Endothelial cell of umbilical vein (primary cell): Measurements from ENCODE around the gene GRWD1. TPM values are rescaled to one million over a fixed set of nuclear protein-coding genes. Genes with fewer than 3 reads are reported as not detected.

Experiments used
- BruUV-seq: library from RNA; stranded (reverse); fragments of 400-500 nt; replicated peaks from 2 replicates; lab custom pipeline; 2021; lab: Mats Ljungman, UMichigan
- CTCF ChIA-PET: fragments of 300-600, 350-600 bp; sonication (Branson Sonifier 250); formaldehyde crosslinking; loops from one replicate; lab custom pipeline; 2021; ENCODE audit warnings: antibody characterized with exemption, inconsistent platforms; lab: Charles Lee
- POLR2A ChIA-PET: fragments of 300-600, 350-600 bp; sonication (Branson Sonifier 250); formaldehyde crosslinking; loops from one replicate; lab custom pipeline; 2021; ENCODE audit warnings: antibody characterized with exemption, inconsistent platforms; lab: Charles Lee
- DNase-seq: peaks from one replicate; pipeline ENCODE4 v3.0.0-alpha.2; 2011; ENCODE audit warnings: low read depth, low spot score
- FAIRE-seq: peaks from 2 replicates; lab custom pipeline; 2011; peaks lifted over from hg19 to GRCh38; lab: Jason Lieb, UNC
- H2AFZ ChIP-seq: 2 replicates; pipeline ENCODE4 v1.6.0; 2012; ENCODE audit warnings: low read depth, low read length, control low read depth, inconsistent platforms
- H3K27ac ChIP-seq: 2 replicates; pipeline ENCODE4 v1.5.1; 2011; ENCODE audit warnings: low read depth, mild to moderate bottlenecking, control low read depth, low read length, moderate library complexity; ENCODE audit not compliant: insufficient read depth
- H3K27me3 ChIP-seq, 2 experiments: 2 replicates each; pipeline versions ENCODE4 v1.6.0 to v1.6.1; 2011; ENCODE audit warnings: low read length in 2 of 2, mixed read lengths in 1 of 2; ENCODE audit not compliant: control insufficient read depth in 2 of 2, insufficient read depth in 2 of 2
- H3K36me3 ChIP-seq, 2 experiments: 2 replicates in 1 of 2; 3 replicates in 1 of 2; pipeline ENCODE4 v1.5.1; 2011; ENCODE audit warnings: low read length in 2 of 2, mild to moderate bottlenecking in 1 of 2, moderate library complexity in 1 of 2; ENCODE audit not compliant: control insufficient read depth in 2 of 2, insufficient read depth in 2 of 2; ENCODE audit errors: extremely low read depth in 1 of 2
- H3K4me1 ChIP-seq: 3 replicates; pipeline ENCODE4 v1.5.1; 2011; ENCODE audit warnings: mild to moderate bottlenecking, low read length; ENCODE audit not compliant: control insufficient read depth, insufficient read depth; ENCODE audit errors: extremely low read depth
- H3K4me2 ChIP-seq: 2 replicates; pipeline ENCODE4 v1.6.1; 2011; ENCODE audit warnings: low read length, control low read depth, mixed read lengths; ENCODE audit not compliant: insufficient read depth
- H3K4me3 ChIP-seq, 3 experiments: fragments of 200-600 bp in 1 of 3; sonication (generic), shearing (Covaris generic) in 1 of 3; replicated peaks in 1 of 3; 2 replicates each; pipeline ENCODE4 v1.5.1; 2011 to 2016; ENCODE audit warnings: control low read depth in 3 of 3, low read length in 3 of 3, mild to moderate bottlenecking in 2 of 3, inconsistent platforms in 1 of 3, low read depth in 1 of 3, moderate library complexity in 1 of 3; ENCODE audit not compliant: insufficient read depth in 1 of 3
- H3K79me2 ChIP-seq: 2 replicates; pipeline ENCODE4 v1.6.0; 2012; ENCODE audit warnings: low read length, inconsistent platforms; ENCODE audit not compliant: control insufficient read depth, insufficient read depth
- H3K9ac ChIP-seq: replicated peaks from 2 replicates; pipeline ENCODE3; 2011; ENCODE audit warnings: low read length, control low read depth; ENCODE audit not compliant: insufficient read depth; ENCODE audit errors: extremely low read depth
- H3K9me1 ChIP-seq: replicated peaks from 3 replicates; pipeline ENCODE4 v1.6.0; 2011; ENCODE audit warnings: mild to moderate bottlenecking, low read length; ENCODE audit not compliant: control insufficient read depth, insufficient read depth; ENCODE audit errors: extremely low read depth
- H3K9me3 ChIP-seq: replicated peaks from 2 replicates; pipeline ENCODE4 v1.5.1; 2012; ENCODE audit warnings: low read length, inconsistent platforms; ENCODE audit not compliant: control insufficient read depth, insufficient read depth
- H4K20me1 ChIP-seq: replicated peaks from 2 replicates; pipeline ENCODE3; 2011; ENCODE audit warnings: mild to moderate bottlenecking, low read length; ENCODE audit not compliant: control insufficient read depth, insufficient read depth; ENCODE audit errors: extremely low read depth
- EZH2 ChIP-seq: IDR thresholded peaks from 2 replicates; pipeline ENCODE4 v1.6.1; 2012; ENCODE audit warnings: borderline replicate concordance, low read depth, mild to moderate bottlenecking, moderate library complexity, low read length, inconsistent platforms; ENCODE audit not compliant: severe bottlenecking
- GATA2 ChIP-seq: IDR thresholded peaks from 2 replicates; pipeline ENCODE4 v1.7.0; 2011; ENCODE audit warnings: low read depth, mild to moderate bottlenecking, moderate library complexity, mixed read lengths, low read length; ENCODE audit not compliant: insufficient read length, insufficient read depth
- MYC ChIP-seq: IDR thresholded peaks from one replicate; pipeline ENCODE4 v1.6.1; 2011; ENCODE audit warnings: mild to moderate bottlenecking, low read depth, low read length
- dilution Hi-C: fragments of 300-500 bp; cut with MboI; formaldehyde crosslinking; loops from one replicate; pipeline ENCODE4 v1.15.0; 2019; ENCODE audit warnings: low sequenced_read_pairs; ENCODE audit not compliant: extremely low pct_ligation_motif_present
- intact Hi-C: fragments of 100-400 bp; cut with micrococcal nuclease; formaldehyde crosslinking; loops from one replicate; pipeline ENCODE4 v1.10.0; 2022
- polyA plus RNA-seq, 4 experiments: library from polyadenylated mRNA; depleted of rRNA in 3 of 4; stranded (reverse) in 3 of 4; unstranded in 1 of 4; fragments of >200 nt; gene quantifications; 2 replicates each; pipeline versions ENCODE4 v1.2.1 to v1.2.3, GENCODE V29; 2011 to 2012; ENCODE audit warnings: missing spikeins in 1 of 4
- total RNA-seq: library from RNA; stranded (reverse); gene quantifications from 2 replicates; pipeline ENCODE4 v1.2.3, GENCODE V29; 2021
- TF ChIP-seq, protein P1 (sequence below), 2 donors: IDR thresholded peaks; 1 replicate in 1 of 2; 2 replicates in 1 of 2; pipeline ENCODE4 v1.5.1; 2011; ENCODE audit warnings: low read length in 2 of 2, mild to moderate bottlenecking in 2 of 2, moderate library complexity in 2 of 2, control low read depth in 1 of 2, inconsistent platforms in 1 of 2, low read depth in 1 of 2; ENCODE audit not compliant: insufficient read depth in 1 of 2; ENCODE audit errors: extremely low read depth in 1 of 2

The GRWD1 gene
- total and polyA plus RNA-seq, 2 donors (not counting 3 experiments of a cell fraction or from before 2014, with no cell fraction given): 26.3 to 52.7 TPM

DNA sequence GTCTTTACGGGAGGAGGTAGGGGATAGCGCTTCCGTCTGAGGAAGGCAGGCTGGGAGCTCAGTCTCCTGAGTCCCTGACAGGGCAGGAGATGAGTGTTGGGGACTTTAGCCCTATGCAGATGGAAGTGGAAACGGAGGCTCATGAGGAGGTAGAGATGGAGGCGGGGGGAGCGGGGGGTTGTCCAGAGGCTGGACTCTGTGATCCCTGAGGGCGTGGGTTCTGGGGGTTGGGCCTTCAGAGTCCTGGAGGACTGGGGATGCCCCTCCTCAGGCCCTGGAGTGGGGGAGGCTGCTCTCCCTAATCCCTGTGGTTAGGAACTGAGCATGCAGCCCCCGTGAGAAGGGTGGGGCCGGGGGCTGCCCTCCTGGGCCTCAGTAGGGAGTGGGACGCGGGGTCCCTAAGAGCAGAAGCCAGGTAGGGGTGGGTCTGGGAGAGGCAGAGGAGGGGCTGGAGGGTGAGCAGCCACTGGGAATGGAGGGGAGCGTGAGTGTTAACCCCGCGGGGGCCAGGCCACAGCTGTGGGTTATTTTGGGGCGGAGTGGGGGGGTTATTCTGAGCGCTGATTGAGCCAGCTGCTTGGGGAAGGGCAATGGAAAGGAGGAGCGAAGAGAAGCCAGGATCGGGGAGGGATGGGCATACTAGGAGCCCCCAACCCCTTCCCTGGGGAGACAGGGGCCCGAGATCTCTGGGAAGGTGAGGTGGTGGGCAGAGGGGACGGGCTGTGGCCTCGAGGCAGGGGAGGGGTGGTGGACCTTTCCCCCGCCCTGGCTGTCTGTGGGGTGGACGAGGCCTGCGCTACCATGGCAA, 49.6 kb upstream of the GRWD1 start:
- peaks cover 21 to 33% of the 10 kb centered on the region in 2 experiments for H3K27me3 ChIP-seq
- no peak overlapping the region for H2AFZ ChIP-seq
- no peaks in the 10 kb centered on the region for H3K36me3 ChIP-seq
- no peaks in the 10 kb centered on the region for H3K9me3 ChIP-seq
- no peak overlapping the region for H3K27ac ChIP-seq
- no TSS peak for BruUV-seq
- dilution Hi-C loops (no loop called here), intact Hi-C loops (loop anchor here (5.0 kb wide), 1 partner anchor 86 kb away; no protein-coding TSS in a partner anchor)
- FAIRE-seq (no peak), DNase-seq (no peak)
- CTCF ChIA-PET: interaction anchor here (1.0 to 1.4 kb wide), 2 partner anchors 49 to 82 kb away, joined by 4 to 6 read pairs; no protein-coding TSS in a partner anchor
- POLR2A ChIA-PET: no interaction called here
- peaks cover under 1% of the 10 kb centered on the region for H3K79me2 ChIP-seq
- H3K9me1 ChIP-seq: no peaks in the 10 kb centered on the region
- H4K20me1 ChIP-seq: no peaks in the 10 kb centered on the region
- H3K4me2 ChIP-seq: no peak overlapping the region
- H3K9ac ChIP-seq: no peak overlapping the region
- TF ChIP-seq EZH2: no peak
- no peak for TF ChIP-seq MYC
- TF ChIP-seq, protein P1, sequence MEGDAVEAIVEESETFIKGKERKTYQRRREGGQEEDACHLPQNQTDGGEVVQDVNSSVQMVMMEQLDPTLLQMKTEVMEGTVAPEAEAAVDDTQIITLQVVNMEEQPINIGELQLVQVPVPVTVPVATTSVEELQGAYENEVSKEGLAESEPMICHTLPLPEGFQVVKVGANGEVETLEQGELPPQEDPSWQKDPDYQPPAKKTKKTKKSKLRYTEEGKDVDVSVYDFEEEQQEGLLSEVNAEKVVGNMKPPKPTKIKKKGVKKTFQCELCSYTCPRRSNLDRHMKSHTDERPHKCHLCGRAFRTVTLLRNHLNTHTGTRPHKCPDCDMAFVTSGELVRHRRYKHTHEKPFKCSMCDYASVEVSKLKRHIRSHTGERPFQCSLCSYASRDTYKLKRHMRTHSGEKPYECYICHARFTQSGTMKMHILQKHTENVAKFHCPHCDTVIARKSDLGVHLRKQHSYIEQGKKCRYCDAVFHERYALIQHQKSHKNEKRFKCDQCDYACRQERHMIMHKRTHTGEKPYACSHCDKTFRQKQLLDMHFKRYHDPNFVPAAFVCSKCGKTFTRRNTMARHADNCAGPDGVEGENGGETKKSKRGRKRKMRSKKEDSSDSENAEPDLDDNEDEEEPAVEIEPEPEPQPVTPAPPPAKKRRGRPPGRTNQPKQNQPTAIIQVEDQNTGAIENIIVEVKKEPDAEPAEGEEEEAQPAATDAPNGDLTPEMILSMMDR (IDR thresholded peaks at IDR 0.05; ENCODE audit: extremely low read depth in 1 of 2, insufficient read depth in 1 of 2, low read depth in 1 of 2, low read length in 2 of 2): no peak
- TF ChIP-seq GATA2: no peak
- H3K4me3 ChIP-seq: no peak overlapping the region
- peaks cover 10% of the 10 kb centered on the region for H3K4me1 ChIP-seq
